IMR-90 (cell line): ENCODE results near the gene ZNF185. TPM values are rescaled to one million over a fixed set of nuclear protein-coding genes. Genes with fewer than 3 reads are reported as not detected.

ENCODE experiments used
- ATAC-seq: fragments of 200-7000 bp; cut with Tn5 transposase; 2 replicates; pipeline ENCODE4 v1.9.1; 2020; ENCODE audit warnings: low read depth, mild to moderate bottlenecking, moderate library complexity
- BruUV-seq: library from RNA; stranded (reverse); fragments of 400-500 nt; replicated peaks from 2 replicates; lab custom pipeline; 2021; lab: Mats Ljungman, UMichigan
- CTCF ChIA-PET: fragments of 300-600 bp; formaldehyde crosslinking; extraction: SDS; loops from one replicate; lab custom pipeline; 2021; ENCODE audit warnings: antibody characterized with exemption; lab: Yijun Ruan, JAX
- POLR2A ChIA-PET: fragments of 300-600 bp; sonication (Branson Sonifier 250); formaldehyde crosslinking; loops from one replicate; lab custom pipeline; 2022; ENCODE audit warnings: antibody characterized with exemption; ENCODE audit not compliant: unreplicated experiment; lab: Charles Lee
- DNase-seq: peaks from one replicate; pipeline ENCODE4 v3.0.0; 2013
- H2AFZ ChIP-seq: replicated peaks from 2 replicates; pipeline ENCODE3; 2013; ENCODE audit warnings: low read length, mild to moderate bottlenecking; ENCODE audit not compliant: poor library complexity
- H2AK5ac ChIP-seq: 2 replicates; pipeline ENCODE4 v1.6.1; 2013; ENCODE audit warnings: low read depth, low read length, inconsistent platforms
- H2AK9ac ChIP-seq: replicated peaks from 2 replicates; pipeline ENCODE3; 2013; ENCODE audit warnings: mild to moderate bottlenecking, low read depth, low read length, moderate library complexity; ENCODE audit not compliant: poor library complexity
- H2BK120ac ChIP-seq: 2 replicates; pipeline ENCODE4 v1.6.1; 2013; ENCODE audit warnings: low read depth, low read length, inconsistent platforms
- H2BK15ac ChIP-seq: 3 replicates; pipeline ENCODE4 v1.6.1; 2013; ENCODE audit warnings: low read depth, low read length, inconsistent platforms
- H2BK20ac ChIP-seq: 2 replicates; pipeline ENCODE4 v1.6.1; 2013; ENCODE audit warnings: low read depth, mild to moderate bottlenecking, inconsistent platforms, low read length, moderate library complexity
- H2BK5ac ChIP-seq: 2 replicates; pipeline ENCODE4 v1.6.1; 2013; ENCODE audit warnings: mild to moderate bottlenecking, low read depth, low read length, inconsistent platforms; ENCODE audit not compliant: poor library complexity, severe bottlenecking
- H3K14ac ChIP-seq: replicated peaks from 2 replicates; pipeline ENCODE4 v1.6.1; 2013; ENCODE audit warnings: low read depth, low read length, inconsistent platforms
- H3K18ac ChIP-seq: 2 replicates; pipeline ENCODE4 v1.6.1; 2013; ENCODE audit warnings: low read depth, low read length, control low read depth
- H3K23ac ChIP-seq: 2 replicates; pipeline ENCODE4 v1.6.1; 2013; ENCODE audit warnings: low read depth, low read length, inconsistent platforms
- H3K27ac ChIP-seq: 2 replicates; pipeline ENCODE4 v1.5.1; 2013; ENCODE audit warnings: mild to moderate bottlenecking, control low read depth, low read length; ENCODE audit not compliant: insufficient read depth
- H3K27me3 ChIP-seq: 2 replicates; pipeline ENCODE4 v1.6.1; 2013; ENCODE audit warnings: low read length; ENCODE audit not compliant: control insufficient read depth, insufficient read depth
- H3K36me3 ChIP-seq: 2 replicates; pipeline ENCODE4 v1.6.1; 2013; ENCODE audit warnings: low read length, mixed read lengths; ENCODE audit not compliant: control insufficient read depth, insufficient read depth
- H3K4ac ChIP-seq: 2 replicates; pipeline ENCODE4 v1.6.1; 2013; ENCODE audit warnings: low read depth, low read length, inconsistent platforms
- H3K4me1 ChIP-seq: 2 replicates; pipeline ENCODE4 v1.6.1; 2013; ENCODE audit warnings: low read length, mixed read lengths; ENCODE audit not compliant: control insufficient read depth, insufficient read depth
- H3K4me2 ChIP-seq: 2 replicates; pipeline ENCODE4 v1.6.1; 2013; ENCODE audit warnings: low read depth, mild to moderate bottlenecking, control low read depth, low read length, moderate library complexity
- H3K4me3 ChIP-seq: 2 replicates; pipeline ENCODE4 v1.5.1; 2013; ENCODE audit warnings: low read depth, mild to moderate bottlenecking, control low read depth, low read length, moderate library complexity; ENCODE audit not compliant: insufficient read depth
- H3K56ac ChIP-seq: 2 replicates; pipeline ENCODE4 v1.6.1; 2013; ENCODE audit warnings: low read length, inconsistent platforms; ENCODE audit not compliant: insufficient read depth; ENCODE audit errors: extremely low read depth
- H3K79me1 ChIP-seq, 2 experiments: 2 replicates each; pipeline ENCODE4 v1.6.1; 2013; ENCODE audit warnings: low read length in 2 of 2, inconsistent platforms in 1 of 2, low read depth in 1 of 2
- H3K9ac ChIP-seq: 2 replicates; pipeline ENCODE4 v1.6.1; 2013; ENCODE audit warnings: low read depth, low read length, control low read depth
- H3K9me1 ChIP-seq: 2 replicates; pipeline ENCODE4 v1.6.1; 2013; ENCODE audit warnings: low read length, inconsistent platforms; ENCODE audit not compliant: insufficient read depth
- H3K9me3 ChIP-seq: 2 replicates; pipeline ENCODE4 v1.6.1; 2013; ENCODE audit warnings: low read length; ENCODE audit not compliant: control insufficient read depth, insufficient read depth
- H4K20me1 ChIP-seq: 2 replicates; pipeline ENCODE4 v1.6.1; 2013; ENCODE audit warnings: low read length, inconsistent platforms; ENCODE audit not compliant: insufficient read depth
- H4K5ac ChIP-seq: 2 replicates; pipeline ENCODE4 v1.6.1; 2013; ENCODE audit warnings: mild to moderate bottlenecking, low read depth, low read length, control low read depth
- H4K8ac ChIP-seq, 2 experiments: 2 replicates each; pipeline ENCODE4 v1.6.1; 2013; ENCODE audit warnings: low read depth in 2 of 2, low read length in 2 of 2, control low read depth in 1 of 2, inconsistent platforms in 1 of 2
- H4K91ac ChIP-seq: 2 replicates; pipeline ENCODE4 v1.6.1; 2013; ENCODE audit warnings: low read depth, low read length, inconsistent platforms; ENCODE audit not compliant: insufficient read depth
- BHLHE40 ChIP-seq: fragments of 150-350 bp; IDR thresholded peaks from 2 replicates; pipeline ENCODE4 v1.6.1; 2016; ENCODE audit warnings: mild to moderate bottlenecking, low read depth, low read length
- FOS ChIP-seq: fragments of 150-350 bp; IDR thresholded peaks from 2 replicates; pipeline ENCODE4 v1.6.1; 2016; ENCODE audit warnings: low read depth, low read length
- MAZ ChIP-seq: IDR thresholded peaks from 2 replicates; pipeline ENCODE4 v1.6.1; 2012; ENCODE audit warnings: low read depth, mild to moderate bottlenecking, low read length, improper control_type of control experiment, moderate library complexity, borderline replicate concordance
- RAD21 ChIP-seq: IDR thresholded peaks from 2 replicates; pipeline ENCODE4 v1.6.1; 2012; ENCODE audit warnings: low read length, improper control_type of control experiment
- RFX5 ChIP-seq: IDR thresholded peaks from 2 replicates; pipeline ENCODE4 v1.8.0; 2012; ENCODE audit warnings: low read depth, mild to moderate bottlenecking, low read length, moderate library complexity
- WGBS, 2 experiments: methylation state at CpG; one replicate each; pipeline versions ENCODE4 v1.1.5 to v1.1.7; 2013; ENCODE audit warnings: missing lambda C conversion rate in 2 of 2; ENCODE audit not compliant: insufficient read length in 1 of 2; ENCODE audit errors: extremely low coverage in 2 of 2; 5-methylcytosine and 5-hydroxymethylcytosine counted together
- dilution Hi-C: fragments of 300-500 bp; cut with HindIII; formaldehyde crosslinking; loops from one replicate; pipeline ENCODE4 v1.14.3; 2018; ENCODE audit warnings: low sequenced_read_pairs; ENCODE audit not compliant: unreplicated experiment
- in situ Hi-C: fragments of 300-500 bp; cut with MboI; formaldehyde crosslinking; loops from 3 replicates; pipeline ENCODE4 v1.14.3; 2019; ENCODE audit warnings: low sequenced_read_pairs, inconsistent platforms, mixed read lengths
- intact Hi-C: fragments of 100-400 bp; cut with micrococcal nuclease; formaldehyde crosslinking; loops from 2 replicates; pipeline ENCODE4 v1.10.0; 2022
- polyA plus RNA-seq, 3 experiments: library from polyadenylated mRNA; depleted of rRNA; stranded (reverse); fragments of >200 nt; gene quantifications; 2 replicates each; pipeline ENCODE4 v1.2.3, GENCODE V29; 2012; ENCODE audit warnings: low replicate concordance in 1 of 3
- total RNA-seq: library from RNA; depleted of rRNA; stranded (reverse); fragments of >200 nt; gene quantifications from 2 replicates; pipeline ENCODE4 v1.2.3, GENCODE V29; 2012

The ZNF185 gene
- total and polyA plus RNA-seq, 2 of the 4 experiments (the other 2 are of a cell fraction), result 3.2 to 6.3 TPM

GRCh38 chrX:152878976-152879755, 18.7 kb upstream of the ZNF185 start:
- no peaks in the 10 kb centered on the region for H4K20me1 ChIP-seq
- dilution Hi-C loops, result no loop called here
- H2AK9ac ChIP-seq, result no peak overlapping the region
- 89% methylated on average over 3 of the region's 16 CpGs; no CpG with 5 or more reads in 1 of the 2 experiments for WGBS, 2 experiments
- DNase-seq, result no peak
- H3K4ac ChIP-seq, result no peak overlapping the region
- H3K14ac ChIP-seq, result no peak overlapping the region
- H3K9ac ChIP-seq, result no peak overlapping the region
- no peaks in the 10 kb centered on the region for H3K79me1 ChIP-seq
- H2BK15ac ChIP-seq, result no peak overlapping the region
- H3K27ac ChIP-seq, result no peak overlapping the region
- no peak overlapping the region for H2BK5ac ChIP-seq
- CTCF ChIA-PET, result no interaction called here
- H3K9me3 ChIP-seq, result peaks cover 11% of the 10 kb centered on the region; the same call in 1 of the 2 replicates
- no peak overlapping the region for H3K18ac ChIP-seq
- no peak overlapping the region for H3K56ac ChIP-seq
- no peak overlapping the region for H3K4me2 ChIP-seq
- no peak for TF ChIP-seq MAZ
- TF ChIP-seq RFX5, result no peak
- no peak for TF ChIP-seq BHLHE40
- no peak for TF ChIP-seq RAD21
- TF ChIP-seq FOS, result no peak
- no peak overlapping the region for H2BK20ac ChIP-seq
- H2AFZ ChIP-seq, result no peak overlapping the region
- no TSS peak for BruUV-seq
- H3K4me3 ChIP-seq, result no peak overlapping the region
- POLR2A ChIA-PET, result no interaction called here
- in situ Hi-C loops, result no loop called here
- H2BK120ac ChIP-seq, result no peak overlapping the region
- H3K4me1 ChIP-seq, result no peaks in the 10 kb centered on the region
- H3K36me3 ChIP-seq, result no peaks in the 10 kb centered on the region
- no peak overlapping the region for H3K23ac ChIP-seq
- H4K91ac ChIP-seq, result no peak overlapping the region
- no peak overlapping the region for H2AK5ac ChIP-seq
- no peak; the same call in 1 of the 2 replicates for ATAC-seq
- H3K27me3 ChIP-seq, result peaks cover 6% of the 10 kb centered on the region
- H3K9me1 ChIP-seq, result no peaks in the 10 kb centered on the region
- H4K8ac ChIP-seq, result no peak overlapping the region
- intact Hi-C loops, result no loop called here
- no peak overlapping the region for H4K5ac ChIP-seq
